ENCODE measurements around the gene UBTF.

The UBTF gene

DNA sequence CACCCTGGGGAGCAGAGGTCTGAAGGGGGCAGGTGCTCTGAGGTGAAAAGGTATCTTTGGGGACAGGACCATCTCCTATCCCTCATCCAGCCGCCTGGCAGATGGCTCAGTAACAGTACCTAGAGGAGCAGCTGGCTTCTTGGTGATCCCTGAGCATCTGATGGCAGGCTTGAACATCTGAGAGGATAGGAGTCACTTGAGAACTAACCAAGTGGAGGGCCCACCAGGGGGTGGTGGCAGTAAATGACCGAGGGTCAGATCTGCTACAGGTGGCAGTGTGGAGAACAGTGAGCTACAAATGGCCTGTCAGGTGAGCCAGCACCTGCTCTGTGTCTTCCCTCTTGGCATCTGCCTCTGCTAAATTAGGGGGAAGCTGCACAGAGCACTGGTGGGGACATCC is 64.0 kb downstream of the UBTF start:
- Histone ChIP-seq H3K27me3 (replicated peaks in 2 of 5; ENCODE audit: control insufficient read depth in 4 of 5, insufficient read depth in 5 of 5, low read length in 4 of 5) (no peaks in the 10 kb centered on the region), H3K27ac (ENCODE audit: insufficient read depth in 1 of 2, low read depth in 1 of 2, low read length in 2 of 2, poor library complexity in 1 of 2, severe bottlenecking in 2 of 2) (no peak overlapping the region), H3K4me1 (ENCODE audit: control extremely low read depth in 1 of 4, control insufficient read depth in 4 of 4, insufficient read depth in 4 of 4, low read length in 3 of 4) (peaks cover 0 to 6% (median 0%) of the 10 kb centered on the region in 4 experiments), H3K4me3 (ENCODE audit: control insufficient read depth in 1 of 7, extremely low read depth in 1 of 7, insufficient read depth in 4 of 7, low read depth in 2 of 7, low read length in 6 of 7) (no peak overlapping the region), H3K9me3 (ENCODE audit: control extremely low read depth in 1 of 5, control insufficient read depth in 4 of 5, insufficient read depth in 2 of 5, low read depth in 1 of 5, low read length in 4 of 5) (no peaks in the 10 kb centered on the region), H3K36me3 (ENCODE audit: control insufficient read depth in 4 of 4, insufficient read depth in 4 of 4, low read length in 3 of 4) (peaks cover 2 to 56% (median 11%) of the 10 kb centered on the region in 4 experiments)
- DNase-seq = no peak
- ChIA-PET POLR2A (no interaction called here), CTCF (no interaction called here)
- 93% methylated on average over 2 of the region's 2 CpGs for WGBS (ENCODE audit: insufficient coverage)

Data from common myeloid progenitor, CD34-positive (primary cell).